BE2C (cell line): ENCODE results near the gene CLEC16A.

Experiments used
- DNase-seq: peaks from one replicate; pipeline ENCODE4 v3.0.0-alpha.2; 2020
- H3K27me3 ChIP-seq: fragments of 250-450 bp; sonication (Bioruptor Pico); 2 replicates; pipeline ENCODE4 v1.5.1; 2020; ENCODE audit warnings: mild to moderate bottlenecking
- H3K36me3 ChIP-seq: fragments of 250-450 bp; sonication (Bioruptor Pico); 2 replicates; pipeline ENCODE4 v1.5.1; 2020; ENCODE audit warnings: mild to moderate bottlenecking
- H3K4me1 ChIP-seq: fragments of 250-450 bp; sonication (Bioruptor Pico); 2 replicates; pipeline ENCODE4 v1.5.1; 2020
- H3K4me3 ChIP-seq: 2 replicates; pipeline ENCODE4 v1.5.1; 2011; ENCODE audit warnings: low read depth, low read length
- H3K9me3 ChIP-seq: fragments of 250-450 bp; sonication (Bioruptor Pico); 2 replicates; pipeline ENCODE4 v1.5.1; 2020
- TF ChIP-seq, protein P1 (sequence below): IDR thresholded peaks from 2 replicates; pipeline ENCODE4 v1.5.1; 2012; ENCODE audit warnings: mild to moderate bottlenecking, low read depth, low read length

The CLEC16A gene

DNA sequence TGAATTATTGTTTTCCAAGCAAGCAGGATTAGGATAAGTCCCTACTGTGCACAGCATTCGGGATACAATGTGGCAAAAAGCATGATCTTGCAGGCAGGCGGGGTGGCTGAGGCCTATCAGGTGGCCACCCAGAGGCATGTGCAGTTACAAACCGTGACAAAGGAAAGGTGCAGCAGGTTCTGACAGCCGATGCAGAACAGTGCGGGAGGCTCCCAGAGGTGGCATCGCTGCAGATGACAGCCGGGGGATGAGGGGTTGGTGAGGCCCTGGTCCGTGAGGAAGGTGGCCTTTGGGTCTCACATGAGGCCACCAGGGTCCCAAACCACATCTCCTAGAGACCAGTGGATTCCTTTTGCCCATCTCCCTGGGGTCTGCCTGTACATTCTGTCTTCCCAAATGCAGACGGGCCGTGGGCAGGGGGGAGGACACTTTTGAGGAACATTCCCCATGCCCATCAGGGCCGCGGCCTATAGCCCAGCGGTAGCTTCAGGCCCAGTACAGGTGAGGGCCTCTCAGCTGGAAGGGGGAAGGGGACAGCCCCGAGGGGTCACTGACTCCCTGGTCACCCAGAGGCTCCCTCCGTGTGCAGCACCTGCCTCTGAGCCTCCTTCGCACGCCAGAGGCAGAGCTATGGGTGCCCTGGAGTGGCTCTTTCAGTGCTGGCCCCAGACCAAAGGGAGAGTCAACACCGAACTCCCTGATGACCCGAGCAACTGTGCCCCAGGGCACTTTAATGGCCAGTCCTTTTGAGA, 226.5 kb downstream of the CLEC16A start:
- Histone ChIP-seq H3K36me3 (no peaks in the 10 kb centered on the region), H3K4me1 (no peaks in the 10 kb centered on the region)
- TF ChIP-seq, protein P1, sequence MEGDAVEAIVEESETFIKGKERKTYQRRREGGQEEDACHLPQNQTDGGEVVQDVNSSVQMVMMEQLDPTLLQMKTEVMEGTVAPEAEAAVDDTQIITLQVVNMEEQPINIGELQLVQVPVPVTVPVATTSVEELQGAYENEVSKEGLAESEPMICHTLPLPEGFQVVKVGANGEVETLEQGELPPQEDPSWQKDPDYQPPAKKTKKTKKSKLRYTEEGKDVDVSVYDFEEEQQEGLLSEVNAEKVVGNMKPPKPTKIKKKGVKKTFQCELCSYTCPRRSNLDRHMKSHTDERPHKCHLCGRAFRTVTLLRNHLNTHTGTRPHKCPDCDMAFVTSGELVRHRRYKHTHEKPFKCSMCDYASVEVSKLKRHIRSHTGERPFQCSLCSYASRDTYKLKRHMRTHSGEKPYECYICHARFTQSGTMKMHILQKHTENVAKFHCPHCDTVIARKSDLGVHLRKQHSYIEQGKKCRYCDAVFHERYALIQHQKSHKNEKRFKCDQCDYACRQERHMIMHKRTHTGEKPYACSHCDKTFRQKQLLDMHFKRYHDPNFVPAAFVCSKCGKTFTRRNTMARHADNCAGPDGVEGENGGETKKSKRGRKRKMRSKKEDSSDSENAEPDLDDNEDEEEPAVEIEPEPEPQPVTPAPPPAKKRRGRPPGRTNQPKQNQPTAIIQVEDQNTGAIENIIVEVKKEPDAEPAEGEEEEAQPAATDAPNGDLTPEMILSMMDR = no peak

DNA sequence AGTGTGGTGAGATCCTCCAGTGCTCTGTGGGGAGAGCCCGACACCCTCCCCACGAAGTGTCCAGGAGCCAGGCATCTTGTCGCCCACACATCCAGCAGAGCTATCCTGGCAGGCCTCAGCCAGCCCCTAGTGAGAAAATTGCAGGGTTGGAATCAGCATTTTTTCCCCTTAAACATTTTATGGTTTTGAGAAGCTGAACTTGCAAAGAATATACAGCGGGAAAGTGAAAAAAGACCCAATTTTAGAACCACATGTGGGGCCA, 227.0 kb downstream of the CLEC16A start:
- Histone ChIP-seq H3K36me3 (no peaks in the 10 kb centered on the region), H3K4me3 (no peak overlapping the region), H3K4me1 (no peaks in the 10 kb centered on the region), H3K27me3 (no peaks in the 10 kb centered on the region), H3K9me3 (no peaks in the 10 kb centered on the region)
- no peak for DNase-seq
- TF ChIP-seq, protein P1 = no peak

More for the DNA sequence above, 226.5 kb downstream of the CLEC16A start:
- H3K9me3 ChIP-seq = no peaks in the 10 kb centered on the region
- no peak for DNase-seq
- H3K27me3 ChIP-seq = no peaks in the 10 kb centered on the region
- H3K4me3 ChIP-seq = no peak overlapping the region

DNA sequence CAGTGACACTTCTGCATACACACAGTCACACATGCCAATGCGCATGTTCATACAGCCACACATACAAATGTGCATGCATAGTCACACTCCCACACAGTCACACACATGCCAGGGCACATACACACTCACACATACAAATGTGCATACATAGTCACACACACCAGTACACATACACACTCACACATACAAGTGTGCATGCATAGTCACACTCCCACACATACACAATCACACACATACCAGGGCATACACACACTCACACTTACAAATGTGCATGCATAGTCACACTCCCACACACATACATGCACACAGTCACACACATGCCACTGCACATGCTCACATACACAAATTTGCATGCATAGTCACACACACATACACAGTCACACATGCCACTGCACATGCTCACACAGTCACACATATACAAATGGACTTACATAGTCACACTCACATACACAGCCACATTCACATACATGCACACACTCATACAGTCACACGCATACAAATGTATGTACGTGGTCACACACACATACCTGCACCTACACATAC, 227.5 kb downstream of the CLEC16A start:
- Histone ChIP-seq H3K36me3 (no peaks in the 10 kb centered on the region), H3K27me3 (no peaks in the 10 kb centered on the region), H3K4me1 (no peaks in the 10 kb centered on the region), H3K4me3 (no peak overlapping the region), H3K9me3 (no peaks in the 10 kb centered on the region)
- TF ChIP-seq, protein P1 = no peak
- no peak for DNase-seq

DNA sequence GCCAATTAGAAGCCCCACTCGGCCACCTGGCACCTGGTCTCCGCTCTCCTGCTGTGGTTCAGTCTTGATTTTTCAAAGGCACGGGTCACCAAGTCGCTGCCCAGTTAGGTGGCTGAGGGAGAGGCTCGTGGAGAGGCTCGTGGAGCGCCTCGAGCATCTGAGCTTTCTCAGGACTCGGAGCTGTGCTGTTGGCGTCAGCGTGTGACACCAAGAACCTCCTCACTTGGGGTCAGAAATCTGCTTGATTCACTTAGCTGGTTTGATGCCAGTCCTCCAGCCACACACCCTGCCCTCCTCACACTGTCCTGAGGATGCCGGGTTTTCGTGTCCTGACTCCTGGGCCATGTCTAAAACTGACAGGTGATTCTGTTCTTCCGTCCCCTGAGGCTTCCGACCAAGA, 229.1 kb downstream of the CLEC16A start:
- TF ChIP-seq, protein P1 = no peak
- Histone ChIP-seq H3K27me3 (no peaks in the 10 kb centered on the region), H3K9me3 (no peaks in the 10 kb centered on the region), H3K4me1 (no peaks in the 10 kb centered on the region), H3K36me3 (no peaks in the 10 kb centered on the region), H3K4me3 (no peak overlapping the region)
- DNase-seq = no peak

DNA sequence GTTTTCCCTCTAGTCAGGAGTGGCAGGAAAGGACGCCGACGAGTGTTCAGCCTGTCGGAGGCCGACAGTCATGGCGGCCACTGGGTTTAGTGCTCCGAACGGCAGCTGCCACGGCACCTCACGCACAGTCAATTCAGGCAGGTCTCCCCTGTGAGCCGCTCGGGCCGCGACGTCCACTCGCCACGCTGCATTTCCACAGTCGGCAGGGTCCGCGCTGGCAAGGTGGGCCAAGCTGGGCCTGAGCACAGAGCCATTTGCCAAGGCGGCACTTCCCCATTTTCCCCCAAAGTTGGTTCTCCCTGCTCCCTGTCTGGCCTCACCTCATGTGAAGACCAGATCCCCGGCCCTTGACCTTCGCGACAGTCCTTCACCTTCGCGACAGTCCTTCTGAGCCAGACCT, 229.8 kb downstream of the CLEC16A start:
- H3K9me3 ChIP-seq = no peaks in the 10 kb centered on the region
- H3K27me3 ChIP-seq = no peaks in the 10 kb centered on the region
- DNase-seq = no peak
- H3K4me1 ChIP-seq = no peaks in the 10 kb centered on the region
- no peak overlapping the region for H3K4me3 ChIP-seq
- TF ChIP-seq, protein P1 = no peak
- H3K36me3 ChIP-seq = no peaks in the 10 kb centered on the region

DNA sequence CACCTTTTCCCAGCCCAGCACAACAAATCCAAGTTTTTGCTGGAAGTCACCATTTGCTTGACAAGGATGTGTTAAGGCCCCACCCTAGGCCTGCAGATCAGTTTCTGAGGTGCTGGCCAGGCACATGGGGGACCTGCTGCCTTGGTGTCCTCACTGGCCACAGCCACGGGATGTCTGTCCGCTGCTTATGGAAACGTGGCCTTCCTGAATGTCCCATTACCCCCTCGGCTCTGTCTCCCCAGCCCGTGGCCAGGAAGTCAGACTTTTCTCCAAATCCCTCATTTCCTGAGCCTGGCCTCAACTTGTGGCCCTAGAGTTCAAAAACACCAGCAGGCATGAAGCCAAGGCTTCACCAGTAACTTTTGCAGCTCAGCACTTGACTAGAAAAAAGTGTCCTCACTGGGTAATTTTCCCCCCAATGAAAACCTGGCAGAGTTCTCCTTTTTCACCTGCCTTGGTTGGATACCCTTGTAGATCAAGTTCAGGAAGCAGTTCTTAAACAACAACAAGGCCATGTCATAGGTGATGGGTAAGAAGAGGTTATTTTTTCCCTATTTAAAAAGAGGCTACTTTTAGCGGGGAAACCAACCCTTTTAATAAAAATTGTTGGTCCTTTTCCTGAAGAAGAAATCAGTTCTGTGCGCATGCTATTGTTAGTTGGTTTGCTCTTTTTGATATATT, 230.9 kb downstream of the CLEC16A start:
- H3K27me3 ChIP-seq = no peaks in the 10 kb centered on the region
- TF ChIP-seq, protein P1 = no peak
- no peaks in the 10 kb centered on the region for H3K9me3 ChIP-seq
- no peaks in the 10 kb centered on the region for H3K36me3 ChIP-seq
- no peaks in the 10 kb centered on the region for H3K4me1 ChIP-seq
- H3K4me3 ChIP-seq = no peak overlapping the region
- DNase-seq = no peak
